OCI-M2 (cell line): ENCODE data around the gene BCAS3.
"Not testable (repeated sequence)": the region's sequence is repeated elsewhere in the genome, so short reads cannot be mapped to it uniquely, and the experiment has no call there.

Experiments used
- DNase-seq: peaks from one replicate; lab custom pipeline; 2025; ENCODE audit not compliant: unreplicated experiment; lab: John Stamatoyannopoulos, UW

The BCAS3 gene

DNA sequence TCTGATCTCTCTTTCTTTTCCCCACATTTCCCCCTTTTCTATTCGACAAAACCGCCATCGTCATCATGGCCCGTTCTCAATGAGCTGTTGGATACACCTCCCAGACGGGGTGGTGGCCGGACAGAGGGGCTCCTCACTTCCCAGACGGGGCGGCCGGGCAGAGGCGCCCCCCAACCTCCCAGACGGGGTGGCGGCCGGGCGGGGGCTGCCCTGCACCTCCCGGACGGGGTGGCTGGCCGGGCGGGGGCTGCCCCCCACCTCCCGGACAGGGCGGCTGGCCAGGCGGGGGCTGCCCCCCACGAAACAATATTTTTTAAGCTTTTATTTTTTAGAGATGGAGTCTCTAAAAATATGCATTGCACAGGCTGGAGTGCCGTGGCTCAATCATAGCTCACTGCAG is 299.2 kb downstream of the BCAS3 start:
- not testable (repeated sequence) for DNase-seq

DNA sequence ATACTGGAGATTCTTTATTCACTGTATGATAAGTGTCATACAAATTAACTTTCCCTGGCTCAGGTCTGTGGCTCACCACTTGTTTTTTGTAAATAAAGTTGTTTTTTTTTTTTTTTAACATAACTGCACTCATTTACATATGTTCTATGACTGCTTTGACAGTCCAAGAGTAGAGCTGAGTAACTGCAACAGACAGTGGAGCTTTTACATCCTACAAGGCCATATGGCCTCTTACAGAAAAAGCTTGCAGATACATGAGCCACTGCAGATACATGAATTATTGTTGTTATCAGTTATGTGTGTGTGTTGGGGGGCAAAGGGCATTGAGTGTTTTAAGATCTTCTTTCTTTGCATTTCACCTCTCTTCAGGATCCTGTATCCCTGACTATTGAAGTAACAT is 311.7 kb downstream of the BCAS3 start:
- DNase-seq = no peak

DNA sequence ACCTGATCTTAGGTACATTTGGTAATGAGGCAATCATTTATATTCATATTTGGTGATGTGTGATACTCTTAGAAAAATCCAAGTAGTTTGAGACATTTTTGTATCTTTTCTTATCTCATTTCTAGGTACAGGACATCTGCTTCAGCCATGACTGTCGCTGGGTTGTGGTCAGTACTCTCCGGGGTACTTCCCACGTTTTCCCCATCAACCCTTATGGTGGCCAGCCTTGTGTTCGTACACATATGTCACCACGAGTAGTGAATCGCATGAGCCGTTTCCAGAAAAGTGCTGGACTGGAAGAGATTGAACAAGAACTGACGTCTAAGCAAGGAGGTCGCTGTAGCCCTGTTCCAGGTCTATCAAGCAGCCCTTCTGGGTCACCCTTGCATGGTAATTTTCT is 312.2 kb downstream of the BCAS3 start:
- no peak for DNase-seq

DNA sequence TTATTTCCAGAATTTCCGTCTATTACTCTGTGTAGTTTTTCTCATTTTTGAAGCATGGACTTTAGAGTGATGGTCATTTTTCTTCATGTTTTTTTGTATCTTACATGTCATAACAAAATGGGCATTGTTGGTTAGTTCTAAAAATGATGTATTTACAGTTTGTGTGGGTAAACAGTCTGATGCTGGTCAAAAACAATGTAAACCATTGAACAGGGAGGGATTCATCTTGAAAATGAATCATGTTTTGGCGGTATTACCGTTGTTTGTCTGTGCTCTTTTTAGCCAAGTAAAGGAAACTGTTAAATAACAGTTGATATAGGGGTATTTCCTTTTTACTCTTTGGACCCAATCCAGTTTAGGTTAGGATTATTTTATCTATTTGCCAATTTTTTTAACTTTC is 315.8 kb downstream of the BCAS3 start:
- DNase-seq = no peak

DNA sequence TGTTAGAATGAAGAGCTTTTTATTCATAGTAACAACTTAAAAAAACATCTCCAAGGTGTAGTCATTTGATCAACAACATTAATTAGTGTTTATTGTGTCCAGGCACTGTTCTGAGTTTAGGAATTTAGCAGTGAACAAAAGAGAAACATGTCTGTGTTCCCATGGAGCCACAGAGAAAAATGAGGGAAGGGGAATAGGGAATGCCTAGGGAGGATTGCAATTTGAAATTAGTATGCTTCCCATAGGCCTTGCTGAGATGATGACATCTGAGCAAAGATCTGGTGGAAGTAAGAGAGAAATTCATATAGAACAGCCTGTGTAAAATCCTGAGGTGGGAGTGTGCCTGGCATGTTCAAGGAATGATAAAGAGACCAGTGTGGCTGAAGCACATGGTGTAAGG is 318.0 kb downstream of the BCAS3 start:
- no peak for DNase-seq

DNA sequence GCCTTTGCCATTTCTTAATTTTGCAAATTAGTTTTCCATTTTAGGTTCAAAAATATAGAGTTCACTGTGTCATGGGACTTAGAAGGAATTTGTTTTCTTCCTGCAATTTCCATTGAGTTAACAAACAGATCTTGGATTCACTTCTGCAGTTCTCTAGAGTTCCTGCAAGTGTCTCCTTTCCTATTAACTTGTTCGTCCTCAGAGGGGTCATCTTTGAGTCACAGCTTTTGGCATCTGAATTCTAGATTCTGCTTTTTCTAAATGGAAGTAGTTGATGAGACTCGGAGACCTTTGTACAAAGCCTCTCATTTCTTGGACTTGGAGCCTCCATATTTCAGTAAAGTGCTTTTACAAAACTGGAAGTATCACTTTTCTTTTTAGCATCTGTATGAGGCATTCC is 323.3 kb downstream of the BCAS3 start:
- DNase-seq = no peak

DNA sequence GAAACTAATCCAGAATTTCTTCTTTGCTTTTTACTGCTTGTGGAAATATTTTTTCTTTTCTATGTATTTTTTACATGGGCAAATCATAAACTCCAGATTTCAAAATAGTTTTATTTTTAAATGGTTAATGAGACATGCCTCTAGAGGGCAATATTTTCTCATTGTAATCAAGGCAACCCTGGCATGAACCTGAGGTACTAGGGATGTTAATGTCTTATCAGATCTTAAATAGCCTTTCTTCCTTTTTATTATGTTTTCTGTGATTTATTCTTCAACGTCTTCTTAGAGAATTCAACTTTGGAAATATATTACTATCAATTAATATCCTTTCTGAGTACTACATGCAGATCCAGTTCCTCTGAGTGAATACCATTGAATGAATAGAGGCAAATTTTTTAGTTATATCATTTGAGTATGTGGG is 324.7 kb downstream of the BCAS3 start:
- no peak for DNase-seq

DNA sequence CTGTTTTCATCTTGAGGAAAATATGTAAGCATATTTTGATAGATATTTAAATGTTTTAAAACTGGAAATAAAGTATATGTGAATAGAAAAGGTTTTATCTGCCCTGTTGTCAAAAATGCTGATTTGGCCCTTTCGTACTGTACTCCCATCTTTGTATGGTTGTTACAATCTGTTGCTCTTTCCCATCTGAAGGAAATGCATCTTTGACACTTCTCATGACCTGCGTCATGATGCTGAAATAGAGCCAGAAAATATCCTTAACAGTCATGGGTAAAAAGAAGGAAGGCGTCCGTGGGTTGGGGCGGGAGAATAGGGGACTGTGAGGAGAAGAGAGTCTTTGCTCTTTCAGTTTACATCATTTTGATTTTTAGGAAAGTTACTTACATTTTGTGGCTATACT is 327.7 kb downstream of the BCAS3 start:
- DNase-seq = no peak

DNA sequence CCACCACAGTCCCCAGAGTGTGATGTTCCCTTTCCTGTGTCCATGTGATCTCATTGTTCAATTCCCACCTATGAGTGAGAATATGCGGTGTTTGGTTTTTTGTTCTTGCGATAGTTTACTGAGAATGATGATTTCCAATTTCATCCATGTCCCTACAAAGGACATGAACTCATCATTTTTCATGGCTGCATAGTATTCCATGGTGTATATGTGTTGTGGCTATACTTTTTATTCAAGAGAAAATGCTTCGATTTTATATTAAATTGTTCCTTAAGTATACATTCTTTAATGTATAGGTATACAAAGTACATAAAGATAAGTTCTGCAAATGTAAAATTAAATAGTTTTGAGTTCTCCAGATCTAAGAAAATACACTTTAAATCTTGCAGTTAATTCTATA is 328.3 kb downstream of the BCAS3 start:
- DNase-seq = not testable (repeated sequence)

DNA sequence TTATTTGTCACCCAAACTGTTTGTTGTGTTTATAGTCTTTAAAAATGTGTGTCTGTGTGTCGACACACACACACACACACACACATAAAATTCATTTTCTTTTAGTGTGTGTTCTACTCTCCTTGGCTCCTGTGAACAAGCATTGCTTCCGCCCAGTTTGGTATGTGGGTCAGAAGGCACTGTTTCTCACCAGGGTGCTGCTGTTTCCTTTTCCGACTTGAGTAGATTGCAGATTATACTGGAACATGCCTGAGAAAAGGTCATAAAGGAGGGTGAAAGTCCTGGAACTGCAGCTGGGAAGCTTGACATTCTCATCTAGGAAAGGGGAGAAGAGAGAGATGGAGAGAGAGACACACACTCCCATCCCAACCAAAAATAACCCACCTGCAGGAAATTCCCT is 330.3 kb downstream of the BCAS3 start:
- no peak for DNase-seq

DNA sequence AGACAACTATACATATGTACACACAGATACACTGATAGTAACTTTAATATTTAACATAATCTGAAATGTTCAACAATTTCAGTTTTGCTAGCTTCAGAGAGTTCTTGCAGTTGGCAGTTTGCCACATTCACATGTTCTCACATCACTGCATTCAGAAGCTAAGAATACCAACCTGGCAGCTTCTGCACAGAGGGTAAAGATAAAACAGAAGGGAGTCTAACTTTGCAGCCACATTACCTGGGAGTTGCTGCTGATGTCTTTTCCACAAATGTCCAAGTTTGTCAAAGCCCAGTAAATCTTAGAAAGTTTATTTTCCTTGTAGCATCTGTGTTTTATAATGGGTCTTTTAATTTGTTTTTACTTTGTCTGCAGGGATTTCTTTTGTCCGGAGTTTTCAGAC is 332.0 kb downstream of the BCAS3 start:
- DNase-seq = no peak

DNA sequence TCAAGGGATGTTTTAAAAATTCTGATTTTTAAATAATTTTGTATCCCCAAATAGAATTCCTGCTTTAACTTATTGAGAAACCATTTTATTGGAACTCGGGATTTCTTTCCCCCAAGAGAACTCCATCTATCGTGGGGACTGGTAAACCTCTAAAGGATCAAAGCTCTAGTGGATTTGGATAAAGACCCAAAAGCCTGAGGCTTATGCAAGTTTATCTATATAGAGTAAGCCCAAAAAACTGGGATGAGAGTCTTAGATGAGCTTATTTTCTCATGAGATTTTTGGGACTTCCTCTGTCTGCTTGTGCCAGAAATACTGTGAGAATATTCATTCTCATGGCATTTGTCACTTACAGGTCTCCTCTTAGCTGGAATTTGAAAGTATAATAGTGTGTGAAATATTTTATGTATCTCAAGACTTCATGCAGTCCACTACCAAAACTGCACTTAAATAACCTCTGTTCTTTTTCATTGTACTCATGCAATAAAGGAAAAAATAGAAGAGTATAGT is 333.1 kb downstream of the BCAS3 start:
- DNase-seq = no peak

DNA sequence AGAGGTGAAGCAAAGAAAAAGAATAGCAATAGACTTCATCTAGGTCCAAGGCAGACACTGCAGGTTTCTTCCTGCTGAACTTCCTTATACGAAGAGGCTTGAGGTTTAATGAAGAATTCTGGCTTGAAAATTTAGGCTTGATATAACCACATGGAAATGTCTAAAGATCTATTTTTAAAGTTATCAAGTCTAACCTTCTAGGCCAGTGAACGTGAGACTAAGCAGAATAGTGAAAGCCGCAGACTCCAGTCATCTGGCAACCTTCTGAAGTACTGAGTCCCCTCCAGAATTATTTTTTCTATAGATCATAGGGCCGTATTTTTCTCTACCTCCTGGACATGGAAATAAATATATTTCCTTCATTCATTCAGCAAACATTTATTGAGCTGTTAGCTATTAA is 333.6 kb downstream of the BCAS3 start:
- no peak for DNase-seq

DNA sequence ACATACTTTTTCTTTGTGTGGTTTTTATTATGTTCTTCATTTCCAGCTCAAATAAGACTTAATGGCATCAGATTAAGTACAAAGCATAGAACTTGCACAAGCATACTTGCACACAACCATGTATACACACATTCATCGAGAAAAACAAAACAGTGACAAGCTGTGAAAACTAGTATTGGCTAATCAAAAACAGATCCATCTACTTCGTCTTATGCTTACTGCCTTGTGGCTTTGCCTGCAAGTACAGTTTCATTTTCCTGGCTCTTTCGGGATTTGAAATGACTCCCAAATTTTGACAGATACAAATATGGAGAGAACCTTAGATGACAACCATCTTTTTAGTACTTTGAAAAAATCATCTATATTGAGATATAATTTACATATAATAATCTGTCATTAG is 338.3 kb downstream of the BCAS3 start:
- no peak for DNase-seq

DNA sequence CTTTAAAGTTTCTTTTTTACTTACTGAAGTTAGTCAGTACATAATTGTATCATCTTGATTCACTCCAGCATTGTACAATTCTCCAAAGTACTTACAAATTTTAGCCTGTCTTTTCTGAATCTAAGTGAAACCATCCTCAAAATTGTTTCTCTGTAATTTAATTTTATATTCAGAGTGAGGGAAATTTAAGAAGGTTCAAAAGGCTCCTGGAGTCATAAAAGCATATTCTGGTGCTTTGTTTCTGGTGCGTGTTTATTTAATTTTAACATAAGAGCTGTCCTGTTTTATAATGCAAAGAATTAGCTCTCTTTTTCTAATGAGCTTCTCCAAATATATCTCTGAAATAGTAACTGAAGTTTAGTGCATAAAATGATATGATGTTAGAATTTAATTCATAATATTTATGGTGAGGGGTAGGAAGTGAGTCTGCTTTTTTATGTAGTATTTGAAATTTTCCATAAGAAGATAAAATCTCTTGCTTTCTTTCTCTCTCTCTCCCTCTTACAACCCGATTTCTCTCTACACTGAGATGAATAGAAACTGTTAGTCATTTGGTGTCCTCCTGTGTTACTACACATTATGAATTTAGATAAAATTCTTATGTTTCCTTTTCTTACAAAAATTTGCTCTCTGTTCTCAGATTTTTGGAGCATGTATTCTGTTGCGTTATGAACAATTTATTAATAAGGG is 339.8 kb downstream of the BCAS3 start:
- no peak for DNase-seq

DNA sequence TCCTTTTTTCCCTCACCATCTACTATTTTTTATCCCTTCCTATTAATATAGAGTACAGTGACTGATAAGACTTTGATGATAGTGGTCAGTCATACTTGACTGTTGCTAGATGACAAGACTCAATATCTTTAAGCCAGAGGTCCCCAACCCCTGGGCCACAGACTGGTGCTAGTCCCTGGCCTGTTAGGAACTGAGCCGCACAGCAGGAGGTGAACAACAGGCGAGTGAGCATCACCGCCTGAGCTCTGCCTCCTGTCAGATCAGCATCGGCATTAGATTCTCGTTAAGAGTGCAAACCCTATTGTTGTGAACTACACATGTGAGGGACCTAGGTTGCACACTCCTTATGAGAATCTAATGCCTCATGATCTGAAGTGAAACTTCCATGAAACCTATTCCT is 341.3 kb downstream of the BCAS3 start:
- no peak for DNase-seq

DNA sequence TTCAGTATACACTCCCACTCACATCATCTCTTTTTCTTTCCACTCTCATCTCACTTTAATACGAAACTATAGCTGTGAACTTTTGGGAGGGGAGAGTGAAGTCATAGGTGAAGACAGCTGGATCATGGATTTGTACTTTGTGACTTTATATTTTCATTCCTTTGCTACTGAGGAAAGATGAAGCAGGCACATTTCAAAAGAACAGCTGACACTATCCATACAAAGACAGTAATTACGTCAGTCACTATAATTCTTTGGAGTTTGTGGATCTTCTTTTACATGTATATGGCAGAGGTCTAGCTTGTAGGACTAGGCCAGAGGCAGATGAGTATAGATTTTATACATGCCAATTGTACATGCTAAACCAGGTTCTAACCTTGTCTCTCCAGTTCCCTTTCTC is 346.3 kb downstream of the BCAS3 start:
- DNase-seq = no peak

DNA sequence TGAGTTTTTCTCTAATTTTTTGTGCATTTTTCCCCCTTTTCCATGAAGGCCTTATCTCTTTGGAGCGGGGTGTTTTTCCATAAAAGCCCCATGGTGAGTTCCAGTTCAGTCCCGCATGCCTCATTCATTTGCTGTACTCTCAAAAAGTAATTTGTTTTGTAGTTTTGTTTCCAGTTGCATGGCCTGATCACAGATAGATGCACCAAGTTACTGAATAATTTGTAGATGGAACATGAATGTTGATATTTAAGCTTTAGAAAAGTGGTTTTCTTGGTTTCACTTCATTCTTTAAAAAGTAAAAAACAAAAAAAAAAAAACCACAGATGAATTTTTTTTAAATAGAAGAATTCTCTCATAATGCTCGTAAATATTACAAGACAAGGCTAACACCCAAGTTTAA is 349.2 kb downstream of the BCAS3 start:
- DNase-seq = no peak

DNA sequence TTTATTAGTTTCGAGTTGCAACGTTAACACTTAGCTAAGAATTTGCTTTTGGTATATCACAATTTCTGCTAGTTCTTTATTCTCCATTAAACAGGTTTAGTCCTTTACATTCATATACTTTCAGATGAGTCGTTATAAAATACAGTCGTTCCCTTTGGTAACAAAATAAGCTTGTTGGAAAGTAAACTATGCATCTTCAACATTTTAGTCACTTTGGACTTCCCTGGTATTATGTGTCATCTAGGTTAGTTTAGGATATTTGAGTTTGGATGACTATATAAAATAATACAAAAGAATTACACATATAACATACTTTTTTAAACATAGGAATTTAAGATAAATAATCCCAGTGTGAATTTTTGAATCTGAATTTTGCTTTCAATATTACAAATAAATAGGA is 351.5 kb downstream of the BCAS3 start:
- DNase-seq = no peak

DNA sequence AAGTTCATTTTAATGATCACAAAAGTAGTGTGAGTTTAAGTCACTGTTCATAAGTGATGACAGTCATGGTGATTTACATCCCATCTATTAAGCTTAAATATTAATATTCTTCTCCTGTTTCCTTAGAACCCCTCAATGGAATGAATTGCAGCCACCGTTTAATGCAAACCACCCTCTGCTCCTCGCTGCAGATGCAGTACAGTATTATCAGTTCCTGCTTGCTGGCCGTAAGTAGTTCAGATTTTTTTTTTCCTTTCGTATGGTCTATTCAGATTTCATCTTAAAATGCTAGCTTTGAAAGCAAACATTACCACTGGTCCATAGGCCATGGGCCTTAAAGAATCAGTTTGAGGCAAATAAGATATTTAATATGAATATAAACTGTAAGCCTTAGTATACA is 363.0 kb downstream of the BCAS3 start:
- DNase-seq = no peak

DNA sequence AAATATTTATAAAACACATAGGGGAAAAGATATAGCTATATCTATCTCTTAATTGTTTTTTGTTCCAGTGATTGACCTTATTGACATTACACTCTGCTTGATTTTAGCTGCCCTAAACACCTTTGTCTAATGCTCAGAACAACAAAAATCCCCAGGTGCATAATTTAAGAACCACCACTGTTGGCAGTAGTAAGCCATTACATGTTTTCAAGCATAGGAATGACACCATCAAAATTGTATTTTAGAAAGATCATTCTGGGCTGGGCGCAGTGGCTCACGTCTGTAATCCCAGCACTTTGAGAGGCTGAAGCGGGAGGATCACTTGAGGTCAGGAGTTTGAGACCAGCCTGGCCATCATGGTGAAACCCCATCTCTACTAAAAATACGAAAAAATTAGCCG is 364.7 kb downstream of the BCAS3 start:
- not testable (repeated sequence) for DNase-seq

DNA sequence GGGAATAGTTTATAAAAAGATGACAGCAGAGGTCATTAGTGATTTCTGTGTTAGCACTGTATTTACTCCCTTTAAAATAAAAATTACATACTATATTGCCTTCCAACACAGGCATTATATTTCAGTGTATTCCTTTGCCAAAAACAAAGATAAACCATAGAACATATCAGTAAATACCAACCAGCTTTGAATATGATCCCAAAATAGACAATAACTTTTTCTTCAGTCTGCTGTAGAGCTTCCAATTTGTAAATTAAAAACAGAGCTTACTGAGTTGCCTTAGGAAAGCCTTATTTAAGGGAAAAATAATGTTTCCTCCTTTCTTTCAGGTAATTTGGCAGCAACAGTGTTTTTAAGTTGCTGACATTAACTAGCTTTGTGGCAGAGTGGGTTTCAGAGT is 369.9 kb downstream of the BCAS3 start:
- DNase-seq = no peak

DNA sequence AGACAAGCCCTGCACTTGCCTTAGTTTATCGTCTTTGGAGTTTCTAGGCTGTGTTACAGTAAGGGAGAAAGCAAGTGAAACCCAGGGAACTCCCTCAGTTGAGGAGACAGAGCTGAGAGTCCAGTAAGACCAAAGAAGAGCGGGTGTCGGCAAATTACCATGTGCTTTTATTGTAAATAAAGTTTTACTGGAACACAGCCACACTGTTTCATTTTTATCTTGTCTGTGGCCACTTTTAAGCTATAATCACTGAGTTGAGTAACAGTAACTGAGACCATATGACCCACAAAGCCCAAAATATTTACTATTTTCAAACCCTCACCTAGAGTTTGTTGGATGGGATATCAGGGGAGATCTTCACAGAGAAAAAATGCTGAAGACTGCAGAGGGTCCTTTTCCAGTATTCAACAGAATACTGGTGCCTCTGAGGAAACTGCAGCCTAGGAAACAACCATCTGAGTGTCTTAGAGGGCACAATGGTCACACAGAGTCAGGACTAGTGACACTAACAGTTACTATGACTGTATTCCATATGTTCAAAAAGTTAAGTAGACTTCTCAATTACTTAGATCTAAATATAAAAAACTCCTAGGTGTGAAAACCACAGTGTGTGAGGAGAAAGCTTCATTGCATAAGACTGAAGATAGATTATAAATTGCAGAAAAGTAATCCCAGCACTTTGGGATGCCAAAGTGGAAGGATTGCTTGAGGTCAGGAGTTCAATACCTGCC is 370.9 kb downstream of the BCAS3 start:
- no peak for DNase-seq
